MCF 10A (cell line): ENCODE data around the gene CEP135. TPM values are rescaled to one million over a fixed set of nuclear protein-coding genes. Genes with fewer than 3 reads are reported as not detected.

Experiments
- BruUV-seq: library from RNA; stranded (reverse); fragments of 400-500 nt; replicated peaks from 2 replicates; lab custom pipeline; 2021; lab: Mats Ljungman, UMichigan
- CTCF ChIA-PET: fragments of 300-600 bp; sonication (Branson Sonifier 250); formaldehyde crosslinking; extraction: SDS; loops from one replicate; lab custom pipeline; 2021; ENCODE audit warnings: antibody characterized with exemption, inconsistent platforms; lab: Yijun Ruan, JAX
- POLR2A ChIA-PET: fragments of 300-600, 350-650 bp; sonication (Branson Sonifier 250); formaldehyde crosslinking; extraction: SDS; loops from one replicate; lab custom pipeline; 2020; ENCODE audit warnings: antibody characterized with exemption, inconsistent platforms; lab: Yijun Ruan, JAX
- DNase-seq: peaks from one replicate; pipeline ENCODE4 v3.0.0-alpha.2; 2018; ENCODE audit not compliant: unreplicated experiment
- H3K27ac Mint-ChIP-seq: one replicate; pipeline ENCODE4 v1.8.0; 2022; ENCODE audit warnings: mild to moderate bottlenecking, low read depth, mixed read lengths; ENCODE audit not compliant: unreplicated experiment
- H3K27me3 Mint-ChIP-seq: one replicate; pipeline ENCODE4 v1.8.0; 2022; ENCODE audit warnings: mixed read lengths; ENCODE audit not compliant: insufficient read depth, unreplicated experiment
- H3K36me3 Mint-ChIP-seq: one replicate; pipeline ENCODE4 v1.8.0; 2022; ENCODE audit warnings: mild to moderate bottlenecking, moderate library complexity, mixed read lengths; ENCODE audit not compliant: insufficient read depth, unreplicated experiment
- H3K4me1 Mint-ChIP-seq: one replicate; pipeline ENCODE4 v1.8.0; 2022; ENCODE audit warnings: mixed read lengths; ENCODE audit not compliant: insufficient read depth, unreplicated experiment
- H3K4me3 Mint-ChIP-seq: one replicate; pipeline ENCODE4 v1.8.0; 2022; ENCODE audit warnings: mild to moderate bottlenecking, moderate library complexity, mixed read lengths; ENCODE audit not compliant: unreplicated experiment
- H3K9me3 Mint-ChIP-seq: one replicate; pipeline ENCODE4 v1.8.0; 2022; ENCODE audit warnings: mixed read lengths; ENCODE audit not compliant: unreplicated experiment
- CTCF ChIP-seq: fragments of 200-600 bp; IDR thresholded peaks from one replicate; pipeline ENCODE4 v1.8.0; 2022; ENCODE audit warnings: antibody characterized with exemption, mild to moderate bottlenecking; ENCODE audit not compliant: unreplicated experiment
- intact Hi-C: fragments of 100-400 bp; cut with micrococcal nuclease; formaldehyde crosslinking; loops from 2 replicates; pipeline ENCODE4 v1.14.1; 2022
- total RNA-seq: library from RNA; stranded (reverse); gene quantifications from 2 replicates; pipeline ENCODE4 v1.2.3, GENCODE V29; 2022

The CEP135 gene
- total RNA-seq, 1 experiment from 2014 or later = 12.4 TPM

GRCh38 chr4:56008206-56008605, 59.5 kb downstream of the CEP135 start:
- BruUV-seq = no TSS peak
- no peaks in the 10 kb centered on the region for H3K27me3 Mint-ChIP-seq
- H3K4me1 Mint-ChIP-seq = no peaks in the 10 kb centered on the region
- H3K4me3 Mint-ChIP-seq = no peak overlapping the region
- TF ChIP-seq CTCF = no peak
- intact Hi-C loops = no loop called here
- DNase-seq = no peak
- peaks cover 59% of the 10 kb centered on the region for H3K36me3 Mint-ChIP-seq
- ChIA-PET POLR2A (no interaction called here), CTCF (interaction anchor here (0.7 to 0.9 kb wide), 3 partner anchors 57 to 364 kb away, joined by 3 to 4 read pairs (median 3); no protein-coding TSS in a partner anchor)
- no peaks in the 10 kb centered on the region for H3K9me3 Mint-ChIP-seq
- H3K27ac Mint-ChIP-seq = no peak overlapping the region

GRCh38 chr4:56026596-56026995, 77.9 kb downstream of the CEP135 start:
- Mint-ChIP-seq H3K4me3 (no peak overlapping the region), H3K4me1 (peaks cover 10% of the 10 kb centered on the region), H3K27ac (no peak overlapping the region), H3K27me3 (no peaks in the 10 kb centered on the region), H3K36me3 (peaks cover 32% of the 10 kb centered on the region), H3K9me3 (peaks cover 7% of the 10 kb centered on the region)
- TF ChIP-seq CTCF = no peak
- intact Hi-C loops = no loop called here
- POLR2A ChIA-PET = no interaction called here
- CTCF ChIA-PET = interaction anchor here (1.2 kb wide), 1 partner anchor 274 kb away, joined by 3 read pairs; no protein-coding TSS in a partner anchor
- peak; percentile 28 for DNase-seq
- BruUV-seq = no TSS peak

GRCh38 chr4:56028165-56028564, 79.4 kb downstream of the CEP135 start:
- peaks cover 10% of the 10 kb centered on the region for H3K4me1 Mint-ChIP-seq
- H3K9me3 Mint-ChIP-seq = peaks cover 7% of the 10 kb centered on the region
- no peak for DNase-seq
- no peak for TF ChIP-seq CTCF
- H3K27me3 Mint-ChIP-seq = no peaks in the 10 kb centered on the region
- ChIA-PET POLR2A (no interaction called here), CTCF (no interaction called here)
- BruUV-seq = no TSS peak
- H3K4me3 Mint-ChIP-seq = no peak overlapping the region
- peaks cover 27% of the 10 kb centered on the region for H3K36me3 Mint-ChIP-seq
- no peak overlapping the region for H3K27ac Mint-ChIP-seq
- intact Hi-C loops = no loop called here

GRCh38 chr4:56038487-56039162, 89.9 kb downstream of the CEP135 start:
- Mint-ChIP-seq H3K4me3 (no peak overlapping the region), H3K27me3 (peaks cover 35% of the 10 kb centered on the region), H3K9me3 (no peaks in the 10 kb centered on the region), H3K27ac (no peak overlapping the region), H3K4me1 (no peaks in the 10 kb centered on the region), H3K36me3 (no peaks in the 10 kb centered on the region)
- TF ChIP-seq CTCF = no peak
- no peak for DNase-seq
- ChIA-PET POLR2A (interaction anchor here (0.6 kb wide), 1 partner anchor 73 kb away, joined by 3 read pairs; no protein-coding TSS in a partner anchor), CTCF (no interaction called here)
- no TSS peak for BruUV-seq
- intact Hi-C loops = no loop called here
